GM19455 (cell line): Measurements from ENCODE around the gene HSD17B4.
A peak's percentile ranks its signal among the peaks of the same experiment; 100 is the strongest.
"Not testable (repeated sequence)": the region's sequence is repeated elsewhere in the genome, so short reads cannot be mapped to it uniquely, and the experiment has no call there.

Source experiments
- ATAC-seq: cut with Tn5 transposase; IDR thresholded peaks from one replicate; pipeline ENCODE4 v1.9.1; 2021; ENCODE audit not compliant: unreplicated experiment

The HSD17B4 gene

DNA sequence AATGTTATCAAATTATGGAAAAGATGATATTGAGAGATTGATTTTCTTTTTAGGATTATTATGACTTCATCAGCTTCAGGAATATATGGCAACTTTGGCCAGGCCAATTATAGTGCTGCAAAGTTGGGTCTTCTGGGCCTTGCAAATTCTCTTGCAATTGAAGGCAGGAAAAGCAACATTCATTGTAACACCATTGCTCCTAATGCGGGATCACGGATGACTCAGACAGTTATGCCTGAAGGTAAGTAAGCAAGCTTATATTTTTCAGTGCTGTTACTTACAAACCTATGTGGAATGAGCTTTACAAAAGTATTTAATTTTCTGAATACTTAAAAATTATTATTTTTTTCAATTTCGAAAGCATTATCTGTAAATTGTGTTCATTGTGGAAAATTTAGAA is 26.5 kb downstream of the HSD17B4 start:
- ATAC-seq = no peak

DNA sequence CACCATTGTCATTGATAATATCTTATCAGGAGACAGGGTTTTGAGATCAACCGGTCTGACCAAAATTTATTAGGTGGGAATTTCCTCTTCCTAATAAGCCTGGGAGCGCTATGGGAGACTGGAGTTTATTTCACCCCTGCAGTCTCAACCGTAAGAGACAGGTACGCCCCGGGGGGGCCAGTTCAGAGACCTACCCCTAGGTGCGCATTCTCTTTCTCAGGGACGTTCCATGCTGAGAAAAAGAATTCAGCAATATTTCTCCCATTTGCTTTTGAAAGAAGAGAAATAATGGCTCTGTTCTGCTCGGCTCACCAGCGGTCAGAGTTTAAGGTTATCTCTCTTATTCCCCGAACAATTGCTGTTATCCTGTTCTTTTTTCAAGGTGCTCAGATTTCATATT is 28.3 kb downstream of the HSD17B4 start:
- ATAC-seq = not testable (repeated sequence)

DNA sequence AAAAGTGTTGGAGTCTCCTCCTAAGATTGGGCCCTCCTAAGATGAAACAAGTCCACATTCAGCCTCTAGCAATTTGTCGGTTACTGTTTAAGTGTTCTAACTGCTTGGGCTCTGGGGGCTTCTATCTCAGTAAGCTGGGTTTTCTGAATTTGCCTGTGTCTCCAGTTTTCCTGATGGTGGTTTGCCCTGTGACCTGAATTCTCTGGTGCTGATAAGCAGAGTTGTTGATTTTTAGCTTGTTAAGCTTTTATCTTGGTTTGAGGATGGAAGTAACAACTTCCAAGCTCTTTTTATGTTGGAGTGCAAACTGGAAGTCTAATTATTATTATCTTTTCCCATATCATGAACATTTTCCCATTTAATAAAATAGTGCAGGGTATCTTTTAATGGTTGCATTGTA is 30.9 kb downstream of the HSD17B4 start:
- no peak for ATAC-seq

DNA sequence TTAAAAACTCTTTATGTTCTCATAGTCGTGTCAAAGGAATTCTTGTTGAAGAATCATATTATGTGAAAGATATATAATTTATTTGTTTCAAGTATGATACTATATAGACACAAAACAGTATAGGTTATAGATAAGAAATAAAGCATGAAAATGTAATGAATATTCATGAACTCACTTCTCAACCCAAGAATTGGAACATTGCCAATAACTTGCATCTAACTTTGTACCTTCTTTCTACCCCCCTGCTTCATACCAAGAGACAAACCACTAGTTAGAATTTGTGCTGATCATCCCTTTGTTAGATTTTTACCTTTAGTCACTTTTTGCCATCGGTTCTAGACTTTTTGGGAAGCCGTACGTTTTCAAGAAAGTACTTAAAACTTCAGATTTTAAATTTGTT is 32.6 kb downstream of the HSD17B4 start:
- no peak for ATAC-seq

DNA sequence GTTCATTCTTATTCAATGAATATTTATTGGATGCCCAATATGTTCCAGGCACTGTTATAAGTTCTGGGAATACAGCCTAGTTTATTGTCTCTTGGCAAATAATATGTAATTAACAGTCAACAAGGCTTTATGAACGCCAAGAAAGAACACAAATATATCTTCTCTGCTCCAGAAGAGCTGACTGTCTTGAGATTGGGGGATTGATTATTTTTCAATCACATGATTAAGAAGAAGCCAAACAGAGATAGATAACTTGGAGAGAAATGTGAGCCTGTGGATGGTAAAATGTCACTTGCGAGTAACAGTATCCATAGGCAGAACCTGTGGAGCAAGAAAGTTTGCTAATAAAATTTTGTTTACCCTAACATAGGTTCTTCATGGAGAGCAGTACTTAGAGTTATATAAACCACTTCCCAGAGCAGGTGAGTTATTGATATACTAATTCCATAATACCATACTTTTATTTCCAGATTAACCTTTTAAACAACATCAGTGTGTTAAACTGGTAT is 49.4 kb downstream of the HSD17B4 start:
- ATAC-seq = no peak

DNA sequence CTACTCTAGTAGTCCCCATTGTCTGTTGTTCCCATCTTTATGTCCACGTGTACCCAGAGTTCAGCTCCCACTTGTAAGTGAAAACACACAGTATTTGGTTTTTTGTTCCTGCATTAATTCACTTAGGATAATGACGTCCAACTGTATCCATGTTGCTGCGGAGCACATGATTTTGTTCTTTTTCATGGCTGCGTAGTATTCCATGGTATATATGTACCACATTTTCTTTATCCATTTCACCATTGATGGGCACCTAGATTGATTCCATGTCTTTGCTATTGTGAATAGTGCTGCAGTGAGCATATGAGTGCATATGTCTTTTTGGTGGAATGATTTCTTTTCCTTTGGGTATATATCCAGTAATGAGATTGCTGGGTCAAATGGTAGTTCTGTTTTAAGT is 51.6 kb downstream of the HSD17B4 start:
- not testable (repeated sequence) for ATAC-seq

DNA sequence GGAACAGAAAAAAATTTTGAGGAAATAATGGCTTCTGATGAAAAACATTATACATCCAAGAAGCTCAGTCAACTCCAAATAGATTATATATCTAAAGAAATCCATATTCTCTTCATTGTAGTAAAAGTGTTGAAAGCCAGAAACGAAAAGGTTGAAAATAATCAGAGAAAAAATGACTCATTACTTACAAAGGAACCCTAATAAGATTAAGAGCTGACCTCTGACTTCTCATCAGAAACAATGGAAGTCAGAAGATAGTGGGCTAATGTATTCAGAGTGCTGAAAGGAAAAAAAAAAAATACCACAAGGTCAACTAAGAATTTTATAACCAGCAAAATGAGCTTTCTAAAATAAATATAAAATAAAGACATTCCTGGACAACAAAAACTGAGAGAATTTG is 60.0 kb downstream of the HSD17B4 start:
- ATAC-seq = no peak

DNA sequence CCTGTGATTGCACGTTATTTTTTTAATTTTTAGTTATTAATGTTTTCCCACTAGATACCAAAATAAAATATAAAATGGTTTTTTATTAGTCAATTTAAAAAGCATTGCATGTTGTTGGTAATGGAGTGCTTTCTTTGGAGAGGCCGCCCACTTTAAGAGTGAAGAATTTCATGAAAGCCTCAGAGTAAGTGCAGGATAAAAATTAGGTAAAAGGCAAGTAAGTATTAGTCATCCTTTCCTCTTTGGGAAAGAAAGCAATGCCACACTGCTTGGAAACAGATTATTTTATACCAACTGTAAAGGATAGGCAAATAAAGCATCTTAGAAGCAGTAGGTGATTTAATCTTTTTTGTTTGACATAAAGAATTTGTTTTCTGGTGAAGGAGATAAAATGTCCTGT is 62.9 kb downstream of the HSD17B4 start:
- ATAC-seq = no peak

DNA sequence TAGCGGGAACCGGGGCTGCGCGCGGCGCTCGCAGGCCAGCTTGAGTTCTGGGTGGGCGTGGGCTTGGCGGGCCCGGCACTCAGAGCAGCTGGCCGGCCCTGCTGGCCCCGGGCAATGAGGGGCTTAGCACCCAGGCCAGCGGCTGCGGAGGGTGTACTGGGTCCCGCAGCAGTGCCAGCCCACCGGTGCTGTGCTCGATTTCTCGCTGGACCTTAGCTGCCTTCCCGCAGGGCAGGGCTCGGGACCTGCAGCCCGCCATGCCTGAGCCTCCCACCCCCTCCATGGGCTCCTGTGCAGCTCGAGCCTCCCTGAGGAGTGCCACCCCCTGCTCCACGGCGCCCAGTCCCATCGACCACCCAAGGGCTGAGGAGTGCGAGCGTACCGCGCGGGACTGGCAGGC is 64.8 kb downstream of the HSD17B4 start:
- not testable (repeated sequence) for ATAC-seq

DNA sequence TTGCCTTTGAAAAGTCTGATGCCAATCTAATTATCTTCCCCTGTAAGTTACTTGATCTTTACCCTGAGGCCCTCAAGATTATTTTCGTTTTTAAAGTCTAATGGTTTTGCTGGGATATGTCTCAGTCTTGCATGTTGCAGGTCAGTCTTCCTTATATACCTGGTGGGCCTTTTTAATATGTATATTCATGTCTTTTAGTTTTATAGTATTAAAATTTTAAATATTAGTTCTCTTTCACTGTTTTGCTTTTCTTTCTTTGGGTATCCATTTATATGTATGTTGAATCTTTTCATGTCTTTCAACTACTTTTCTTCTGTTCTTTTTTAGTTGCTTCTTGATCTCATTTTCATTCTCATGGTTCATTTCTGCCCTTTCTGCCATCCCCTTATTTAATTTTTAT is 68.9 kb downstream of the HSD17B4 start:
- ATAC-seq = no peak

DNA sequence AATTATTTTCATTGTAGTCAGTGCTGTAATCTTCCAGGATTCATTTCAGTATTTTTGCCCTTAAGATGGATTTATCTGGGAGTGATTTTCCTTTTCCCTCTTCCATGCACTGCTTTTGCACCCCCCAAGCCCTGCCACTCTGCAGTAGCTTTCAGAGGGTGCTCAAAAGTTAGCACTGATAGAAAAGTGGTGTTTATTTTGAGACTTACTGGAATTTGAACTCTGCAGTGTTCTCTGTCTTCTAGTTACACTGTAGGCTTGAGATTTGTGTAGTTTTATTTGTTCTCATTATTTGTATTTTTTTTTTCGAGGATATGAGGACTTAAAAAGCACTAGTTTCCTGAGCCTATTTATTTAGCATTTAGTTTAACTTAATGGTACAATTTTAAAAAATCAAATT is 70.5 kb downstream of the HSD17B4 start:
- ATAC-seq = no peak

DNA sequence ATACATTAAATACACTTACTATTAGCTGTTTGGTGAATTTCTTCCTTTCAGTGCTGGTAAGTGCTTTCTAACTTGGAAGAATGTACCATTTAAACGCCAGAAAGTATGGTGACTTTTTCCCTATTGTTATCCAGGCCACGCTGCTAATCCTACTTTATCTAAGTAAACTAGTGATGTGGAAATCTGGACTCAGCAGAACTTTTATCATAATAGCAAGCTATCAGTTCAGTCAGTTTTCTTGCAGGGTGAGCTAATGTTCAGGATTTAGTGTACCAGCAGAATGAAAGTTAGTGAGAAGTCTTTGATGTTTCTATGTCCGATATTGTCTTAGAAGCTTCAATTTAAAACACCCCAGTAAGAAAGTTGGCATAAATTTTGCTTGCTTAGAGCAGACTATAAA is 72.2 kb downstream of the HSD17B4 start:
- ATAC-seq = no peak

DNA sequence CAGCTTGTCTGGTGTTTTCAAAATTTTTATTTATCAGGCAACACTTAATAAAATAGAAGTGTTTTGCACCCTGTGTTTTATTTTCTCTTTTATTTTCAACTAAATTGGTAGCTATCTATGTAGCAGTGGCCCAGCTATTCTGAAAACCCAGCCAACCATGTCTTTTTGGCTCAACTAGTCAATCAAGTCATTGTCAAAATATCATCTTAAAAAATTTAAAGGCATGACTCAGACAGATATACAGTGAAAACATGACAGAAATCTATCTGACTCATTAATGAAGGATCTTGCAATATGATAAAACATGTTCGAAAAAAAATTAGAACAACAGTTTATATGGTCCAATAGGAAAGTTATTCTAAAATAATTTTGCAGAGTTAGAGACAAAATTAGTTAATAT is 75.1 kb downstream of the HSD17B4 start:
- ATAC-seq = no peak

DNA sequence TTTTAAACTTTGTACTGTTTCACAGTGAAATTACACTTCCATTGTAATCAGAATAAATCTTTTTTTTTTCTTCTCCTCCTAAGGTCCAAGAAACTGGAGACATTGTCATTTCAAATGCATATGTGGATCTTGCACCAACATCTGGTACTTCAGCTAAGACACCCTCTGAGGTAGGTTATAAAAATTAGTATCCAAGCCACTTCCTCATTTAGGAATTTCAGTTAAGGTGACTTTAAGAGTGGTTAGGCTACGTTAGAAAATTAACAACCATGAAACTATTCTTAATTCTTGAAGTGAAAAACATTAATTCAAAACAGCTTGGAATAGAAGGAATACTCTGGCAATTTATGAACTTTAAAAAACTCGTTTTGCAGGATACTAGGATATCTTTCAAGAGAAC is 77.5 kb downstream of the HSD17B4 start:
- ATAC-seq = no peak

DNA sequence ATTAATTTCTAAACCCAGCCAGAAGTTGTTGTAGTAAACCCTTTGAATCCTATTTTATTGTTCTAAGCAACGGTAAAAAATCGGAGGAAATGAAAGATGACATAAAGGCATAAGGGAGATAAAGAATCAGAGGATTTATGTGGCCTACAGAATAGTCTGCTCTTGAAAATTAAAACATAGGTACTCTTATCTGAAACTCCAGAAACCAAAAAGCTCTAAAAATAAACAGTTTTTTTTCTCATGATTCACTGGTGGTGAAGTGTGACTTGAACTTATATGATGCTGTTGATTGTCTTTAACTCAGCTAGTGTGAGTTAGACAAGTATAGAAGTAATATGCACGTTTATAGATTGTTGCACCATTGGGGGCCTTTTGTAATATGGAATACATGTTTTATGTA is 80.3 kb downstream of the HSD17B4 start:
- no peak for ATAC-seq

DNA sequence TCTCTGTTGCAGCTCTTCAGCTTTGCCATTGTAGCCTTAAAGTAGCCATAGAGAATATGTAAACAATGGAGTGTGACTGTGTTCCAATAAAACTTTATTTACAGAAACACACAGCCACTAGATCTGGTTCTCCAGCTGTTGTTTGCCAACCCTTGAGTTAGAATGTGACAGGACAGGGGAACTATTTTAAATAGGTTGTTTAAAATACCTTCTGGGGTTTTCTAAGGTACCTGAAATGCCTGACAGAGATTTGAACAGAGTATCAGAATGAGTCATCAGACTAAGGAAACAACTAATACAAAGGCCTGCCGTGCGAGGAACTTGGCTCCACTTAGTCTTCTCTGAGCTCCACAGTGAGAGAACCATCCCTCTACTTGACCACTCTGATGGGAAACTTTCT is 85.4 kb downstream of the HSD17B4 start:
- ATAC-seq = peak; percentile 99

DNA sequence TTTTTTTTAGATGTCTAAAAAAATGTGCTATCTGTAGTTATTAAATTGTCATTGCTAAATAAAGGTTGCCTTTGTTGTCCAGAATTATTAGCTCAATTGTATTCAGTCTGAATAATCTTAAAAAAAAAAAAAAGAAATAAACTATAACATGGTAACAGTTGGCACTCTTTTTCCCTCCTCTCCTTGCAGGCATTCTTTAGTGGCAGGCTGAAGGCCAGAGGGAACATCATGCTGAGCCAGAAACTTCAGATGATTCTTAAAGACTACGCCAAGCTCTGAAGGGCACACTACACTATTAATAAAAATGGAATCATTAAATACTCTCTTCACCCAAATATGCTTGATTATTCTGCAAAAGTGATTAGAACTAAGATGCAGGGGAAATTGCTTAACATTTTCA is 89.4 kb downstream of the HSD17B4 start:
- no peak for ATAC-seq

DNA sequence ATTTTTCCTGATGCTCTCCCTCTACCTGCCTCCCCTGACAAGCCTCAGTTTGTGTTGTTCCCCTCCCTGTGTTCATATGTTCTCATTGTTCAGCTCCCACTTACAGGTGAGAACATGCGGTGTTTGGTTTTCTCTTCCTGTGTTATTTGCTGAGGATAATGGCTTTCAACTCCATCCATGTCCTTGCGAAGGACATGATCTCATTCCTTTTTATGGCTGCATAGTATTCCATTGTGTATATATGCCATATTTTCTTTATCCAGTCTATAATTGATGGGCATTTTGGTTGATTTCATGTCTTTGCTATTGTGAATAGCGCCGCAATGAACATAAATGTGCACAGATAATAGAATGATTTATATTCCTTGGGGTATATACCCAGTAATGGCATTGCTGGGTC is 99.5 kb downstream of the HSD17B4 start:
- ATAC-seq = no peak

DNA sequence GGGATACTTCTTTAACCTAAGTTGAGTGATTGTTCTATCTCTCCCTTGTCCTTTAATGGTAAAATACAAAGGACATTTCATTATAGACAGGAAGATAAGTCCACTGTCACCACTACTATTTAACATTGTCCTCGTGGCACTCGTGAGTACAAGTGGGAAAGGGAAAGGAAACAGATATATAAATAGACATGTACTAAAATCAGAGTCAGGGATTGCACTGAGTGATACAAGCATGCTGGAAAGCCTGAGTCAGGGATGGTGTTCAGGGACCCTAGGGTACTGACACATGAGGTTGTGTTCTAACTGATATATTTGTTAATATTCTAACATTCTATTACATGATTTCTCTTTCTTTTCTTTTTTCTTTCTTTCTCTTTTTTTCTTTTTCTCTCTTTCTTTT is 102.3 kb downstream of the HSD17B4 start:
- no peak for ATAC-seq

DNA sequence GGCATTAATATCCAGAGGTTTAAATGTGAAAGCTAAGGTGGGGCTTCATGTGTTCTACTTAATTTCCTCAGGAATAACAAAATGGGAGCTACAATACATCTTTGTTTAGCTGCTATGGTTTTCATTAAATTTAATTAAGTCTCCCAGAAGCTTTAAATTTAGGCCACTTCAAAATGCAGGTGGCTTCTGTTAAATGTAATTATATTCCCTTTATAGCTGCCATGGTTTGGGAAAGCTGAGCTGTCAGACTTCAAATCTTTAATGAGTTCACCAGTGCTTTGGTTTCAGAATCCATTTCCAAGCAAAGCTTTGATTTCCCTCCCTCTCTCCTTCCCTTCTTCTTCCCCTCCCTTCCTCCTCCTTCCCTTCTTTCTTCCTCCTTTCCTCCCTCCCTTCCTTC is 118.6 kb downstream of the HSD17B4 start:
- no peak for ATAC-seq

DNA sequence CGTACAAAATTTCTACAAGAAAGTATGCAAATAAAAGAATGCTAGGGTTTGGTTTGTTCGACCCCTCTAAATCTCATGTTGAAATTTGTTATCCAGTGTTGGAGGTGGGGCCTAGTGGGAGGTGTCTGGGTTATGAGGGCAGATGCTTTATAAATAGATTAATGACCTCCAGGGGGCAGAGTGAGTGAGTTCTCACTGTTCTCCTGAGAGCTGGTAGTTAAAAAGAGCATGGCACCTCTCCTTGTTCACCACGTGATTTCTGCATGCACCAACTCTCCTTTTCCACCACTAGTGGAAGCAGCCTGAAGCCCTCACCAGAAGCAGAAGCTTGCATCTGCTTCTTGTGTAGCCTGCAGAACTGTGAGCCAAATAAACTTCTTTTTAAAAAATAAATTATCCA is 126.6 kb downstream of the HSD17B4 start:
- ATAC-seq = peak; percentile 72

DNA sequence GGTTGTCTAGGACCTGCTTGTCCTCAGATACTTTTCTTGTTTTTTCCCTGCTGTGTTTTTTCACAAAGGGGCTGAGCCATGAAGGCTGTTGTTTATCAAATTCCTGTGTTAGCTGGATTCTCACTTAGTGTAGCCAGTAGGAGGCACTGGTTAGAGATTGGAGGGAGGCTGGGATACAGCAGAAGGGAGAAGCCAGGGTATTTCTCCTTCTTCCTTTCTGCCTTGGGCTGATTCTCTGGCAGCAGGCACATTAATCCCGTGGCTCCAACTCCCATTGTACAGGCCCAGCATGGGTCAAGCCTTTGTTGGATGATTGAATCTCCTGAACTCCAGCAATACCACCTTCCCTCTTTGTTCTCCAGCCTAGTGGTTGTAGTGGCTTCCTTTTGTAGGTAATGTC is 130.7 kb downstream of the HSD17B4 start:
- ATAC-seq = no peak

DNA sequence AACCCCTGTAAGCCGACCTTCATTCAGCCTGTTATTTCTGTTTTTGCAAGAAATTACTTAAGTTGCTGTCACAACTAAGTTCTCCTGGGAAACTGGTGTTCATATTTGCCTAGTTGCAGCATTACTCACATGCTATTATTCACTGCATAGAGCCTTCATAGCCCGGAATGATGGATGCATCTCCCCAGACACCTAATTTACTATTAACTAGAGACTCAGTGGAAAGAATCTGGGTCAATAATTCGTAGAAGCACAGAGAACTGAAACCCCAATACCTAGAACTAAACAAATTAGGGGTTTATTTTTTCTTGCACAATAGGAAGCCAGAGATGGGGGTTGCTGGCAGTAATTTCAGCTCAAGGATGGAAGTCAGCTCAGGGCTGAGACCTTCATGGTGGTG is 131.4 kb downstream of the HSD17B4 start:
- ATAC-seq = peak; percentile 47
